BE2C (cell line): ENCODE results near the gene ROBO1.

Experiments
- DNase-seq: peaks from one replicate; pipeline ENCODE4 v3.0.0-alpha.2; 2020
- H3K27me3 ChIP-seq: fragments of 250-450 bp; sonication (Bioruptor Pico); 2 replicates; pipeline ENCODE4 v1.5.1; 2020; ENCODE audit warnings: mild to moderate bottlenecking
- H3K36me3 ChIP-seq: fragments of 250-450 bp; sonication (Bioruptor Pico); 2 replicates; pipeline ENCODE4 v1.5.1; 2020; ENCODE audit warnings: mild to moderate bottlenecking
- H3K4me1 ChIP-seq: fragments of 250-450 bp; sonication (Bioruptor Pico); 2 replicates; pipeline ENCODE4 v1.5.1; 2020
- H3K4me3 ChIP-seq: 2 replicates; pipeline ENCODE4 v1.5.1; 2011; ENCODE audit warnings: low read depth, low read length
- H3K9me3 ChIP-seq: fragments of 250-450 bp; sonication (Bioruptor Pico); 2 replicates; pipeline ENCODE4 v1.5.1; 2020
- CTCF ChIP-seq: IDR thresholded peaks from 2 replicates; pipeline ENCODE4 v1.5.1; 2012; ENCODE audit warnings: mild to moderate bottlenecking, low read depth, low read length

Gene ROBO1

GRCh38 chr3:78765671-78766485 lies 1001.9 kb downstream of the ROBO1 start:
- Histone ChIP-seq H3K4me3 (no peak overlapping the region), H3K4me1 (peaks cover 4% of the 10 kb centered on the region), H3K27me3 (no peaks in the 10 kb centered on the region), H3K9me3 (no peaks in the 10 kb centered on the region), H3K36me3 (no peaks in the 10 kb centered on the region)
- DNase-seq, result no peak
- no peak for TF ChIP-seq CTCF

- no peak for TF ChIP-seq CTCF
- Histone ChIP-seq H3K9me3 (no peaks in the 10 kb centered on the region), H3K4me1 (peaks cover 4% of the 10 kb centered on the region), H3K4me3 (no peak overlapping the region), H3K27me3 (no peaks in the 10 kb centered on the region), H3K36me3 (no peaks in the 10 kb centered on the region)
- no peak for DNase-seq
These were observed 1003.2 kb downstream of the ROBO1 start for GRCh38 chr3:78764634-78765033.

- no peak for TF ChIP-seq CTCF
- Histone ChIP-seq H3K9me3 (no peaks in the 10 kb centered on the region), H3K27me3 (no peaks in the 10 kb centered on the region), H3K4me3 (no peak overlapping the region), H3K4me1 (peaks cover 7% of the 10 kb centered on the region), H3K36me3 (no peaks in the 10 kb centered on the region)
- no peak for DNase-seq
These were observed 1005.7 kb downstream of the ROBO1 start for GRCh38 chr3:78762121-78762520.

- TF ChIP-seq CTCF, result no peak
- H3K36me3 ChIP-seq, result no peaks in the 10 kb centered on the region
- DNase-seq, result no peak
These were observed 1006.7 kb downstream of the ROBO1 start for GRCh38 chr3:78761126-78761525.

DNA sequence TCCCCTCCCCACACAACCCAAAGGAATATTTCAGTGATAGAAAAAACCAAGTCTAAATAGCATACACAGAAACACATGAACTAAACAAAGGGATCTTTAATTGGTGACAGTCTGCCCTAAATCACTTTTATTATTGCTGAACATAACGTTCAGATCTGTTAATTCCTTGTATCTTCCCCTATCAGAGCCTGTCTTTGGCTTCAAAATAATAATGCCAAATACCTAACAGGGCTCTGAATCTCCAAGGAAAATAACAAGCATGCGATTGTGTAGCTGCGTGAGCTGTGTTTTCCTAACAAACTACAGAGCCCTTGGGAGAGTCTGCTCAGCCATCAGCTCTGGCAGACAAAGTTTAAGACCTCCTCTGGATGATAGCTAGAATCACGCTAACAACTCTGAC lies 1010.1 kb downstream of the ROBO1 start:
- no peak for TF ChIP-seq CTCF
- no peak for DNase-seq
- Histone ChIP-seq H3K4me1 (peaks cover 4% of the 10 kb centered on the region; the same call in 1 of the 2 replicates), H3K36me3 (no peaks in the 10 kb centered on the region), H3K27me3 (no peaks in the 10 kb centered on the region), H3K4me3 (no peak overlapping the region), H3K9me3 (no peaks in the 10 kb centered on the region)

More at GRCh38 chr3:78761126-78761525, 1006.7 kb downstream of the ROBO1 start:
- H3K27me3 ChIP-seq, result no peaks in the 10 kb centered on the region
- H3K9me3 ChIP-seq, result no peaks in the 10 kb centered on the region
- no peak overlapping the region for H3K4me3 ChIP-seq
- peaks cover 7% of the 10 kb centered on the region for H3K4me1 ChIP-seq

DNA sequence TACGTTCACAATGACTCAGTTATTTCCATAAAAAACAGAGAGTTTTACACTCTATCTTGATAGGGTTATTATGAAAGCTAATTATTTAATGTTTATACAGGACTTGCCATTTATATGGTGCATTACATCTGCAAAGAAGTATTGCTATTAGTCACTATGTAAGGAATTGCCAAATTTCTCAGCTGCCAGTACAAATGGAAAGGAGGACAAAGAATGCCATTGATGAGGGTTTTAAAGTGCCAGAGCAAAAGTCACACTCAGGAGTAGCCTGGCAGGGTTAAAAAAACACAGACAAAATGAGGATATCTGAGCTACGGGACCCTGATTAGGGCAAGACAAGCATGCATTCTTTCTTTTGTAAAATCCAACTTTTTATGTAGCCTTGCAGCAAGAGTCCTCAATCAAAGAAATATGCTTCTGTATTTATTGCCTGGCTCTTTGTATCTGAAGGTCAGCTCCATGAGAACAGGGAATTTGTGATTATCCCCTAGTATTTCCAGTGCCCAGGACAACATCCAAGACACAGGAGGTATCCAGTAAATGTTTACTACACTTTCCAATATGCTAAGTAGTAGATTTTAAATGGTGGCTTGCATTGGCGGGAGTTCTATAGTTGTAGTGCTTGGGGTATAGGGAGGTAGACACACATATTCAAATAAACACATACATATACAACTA lies 1013.6 kb downstream of the ROBO1 start:
- Histone ChIP-seq H3K36me3 (no peaks in the 10 kb centered on the region), H3K4me3 (no peak overlapping the region), H3K27me3 (no peaks in the 10 kb centered on the region), H3K9me3 (no peaks in the 10 kb centered on the region), H3K4me1 (peaks cover 4% of the 10 kb centered on the region; the same call in 1 of the 2 replicates)
- TF ChIP-seq CTCF, result no peak
- DNase-seq, result no peak
